GM18502 (cell line): Measurements from ENCODE around the gene ZNF365.
"Not testable (repeated sequence)": the region's sequence is repeated elsewhere in the genome, so short reads cannot be mapped to it uniquely, and the experiment has no call there.

Experiments
- ATAC-seq: cut with Tn5 transposase; IDR thresholded peaks from one replicate; pipeline ENCODE4 v1.9.1; 2021; ENCODE audit warnings: mild to moderate bottlenecking; ENCODE audit not compliant: unreplicated experiment, poor library complexity

The ZNF365 gene, protein sequence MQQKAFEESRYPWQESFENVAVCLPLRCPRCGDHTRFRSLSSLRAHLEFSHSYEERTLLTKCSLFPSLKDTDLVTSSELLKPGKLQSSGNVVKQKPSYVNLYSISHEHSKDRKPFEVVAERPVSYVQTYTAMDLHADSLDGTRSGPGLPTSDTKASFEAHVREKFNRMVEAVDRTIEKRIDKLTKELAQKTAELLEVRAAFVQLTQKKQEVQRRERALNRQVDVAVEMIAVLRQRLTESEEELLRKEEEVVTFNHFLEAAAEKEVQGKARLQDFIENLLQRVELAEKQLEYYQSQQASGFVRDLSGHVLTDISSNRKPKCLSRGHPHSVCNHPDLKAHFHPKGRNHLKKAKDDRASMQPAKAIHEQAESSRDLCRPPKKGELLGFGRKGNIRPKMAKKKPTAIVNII

DNA sequence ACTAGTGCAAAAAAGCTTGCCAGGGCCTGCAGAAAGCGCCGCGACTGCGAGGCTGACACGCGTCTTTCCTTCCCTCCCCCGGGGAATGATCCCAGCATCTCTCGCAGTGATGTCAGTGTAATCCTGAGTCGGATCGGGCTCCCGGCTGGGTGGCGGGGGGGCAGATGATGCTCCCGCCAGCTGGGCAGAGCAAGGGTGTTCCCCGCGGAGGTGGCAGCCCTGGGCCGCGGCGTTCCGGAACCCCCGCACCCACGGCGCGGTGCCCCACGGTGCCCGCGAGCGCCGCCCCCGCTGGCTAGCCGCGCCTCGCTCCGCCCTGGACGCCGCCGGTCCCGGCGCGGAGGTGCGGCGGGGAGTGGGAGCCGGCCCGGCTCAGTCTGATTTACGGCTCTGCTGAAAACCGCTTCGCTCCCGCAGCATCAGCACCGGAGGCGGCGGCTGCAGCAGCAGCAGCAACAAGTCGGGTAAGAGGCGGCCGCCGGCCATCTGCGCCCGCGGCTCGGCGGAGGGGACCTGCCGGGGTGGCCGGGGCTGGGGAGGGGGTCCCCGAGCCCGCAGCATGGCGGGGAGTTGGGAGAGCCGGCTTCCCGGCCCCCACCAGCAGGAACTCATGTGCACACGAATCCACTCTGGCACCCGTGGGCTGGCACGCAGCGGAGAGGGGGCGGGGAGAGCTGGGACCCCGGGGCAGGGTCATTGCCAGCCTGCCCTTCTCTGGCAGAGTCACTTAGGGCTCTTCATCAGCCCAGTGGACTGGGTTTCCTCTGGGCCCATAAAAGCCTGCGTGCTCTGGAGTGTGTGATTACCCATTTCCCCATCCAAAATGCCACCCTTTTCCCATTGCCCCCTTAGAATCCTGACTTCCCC is at the start of gene ZNF365:
ZNF365 (plus strand) TSS at position 375 of the 867 bp plus-strand sequence. CDS start 1,825 bp downstream, outside the sequence.
- no peak for ATAC-seq

DNA sequence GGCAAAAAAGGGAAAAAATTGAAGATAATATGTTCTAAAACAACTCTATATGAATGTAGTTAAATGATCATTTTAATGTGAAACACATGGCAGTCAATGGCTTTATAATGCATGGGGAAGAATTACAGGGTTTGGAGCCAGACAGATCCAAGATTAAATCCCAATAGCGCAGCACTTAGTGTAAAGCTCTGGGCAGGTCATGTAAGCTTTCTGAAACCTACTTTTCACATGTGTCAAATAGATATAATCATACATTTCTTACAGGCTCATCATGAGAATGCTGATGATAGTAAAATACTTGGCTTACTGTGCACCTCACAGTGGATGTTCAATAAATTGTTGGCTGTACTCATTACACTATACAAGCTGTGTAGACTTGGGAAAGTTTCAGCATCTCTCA is 48.0 kb upstream of the ZNF365 start:
- ATAC-seq: no peak

DNA sequence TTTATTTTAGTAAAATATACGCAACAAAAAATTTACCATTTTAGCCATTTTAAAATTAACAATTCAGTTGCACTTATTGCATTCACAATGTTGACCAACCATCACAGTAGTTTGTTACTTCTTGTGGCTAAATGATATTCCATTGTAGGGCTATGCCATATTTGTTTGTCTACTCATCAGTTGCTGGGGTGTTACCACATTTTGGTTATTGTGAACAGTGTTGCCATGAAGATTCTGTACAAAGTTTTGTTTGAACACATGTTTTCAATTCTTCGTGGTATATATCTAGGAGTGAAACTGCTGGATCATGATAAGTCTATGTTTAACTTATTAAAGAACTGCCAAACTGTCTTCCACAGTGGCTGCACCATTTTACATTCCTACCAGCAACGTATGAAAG is 46.3 kb upstream of the ZNF365 start:
- no peak for ATAC-seq

- ATAC-seq: no peak
Observed at GRCh38 chr10:62330213-62330612, 44.0 kb upstream of the ZNF365 start.

DNA sequence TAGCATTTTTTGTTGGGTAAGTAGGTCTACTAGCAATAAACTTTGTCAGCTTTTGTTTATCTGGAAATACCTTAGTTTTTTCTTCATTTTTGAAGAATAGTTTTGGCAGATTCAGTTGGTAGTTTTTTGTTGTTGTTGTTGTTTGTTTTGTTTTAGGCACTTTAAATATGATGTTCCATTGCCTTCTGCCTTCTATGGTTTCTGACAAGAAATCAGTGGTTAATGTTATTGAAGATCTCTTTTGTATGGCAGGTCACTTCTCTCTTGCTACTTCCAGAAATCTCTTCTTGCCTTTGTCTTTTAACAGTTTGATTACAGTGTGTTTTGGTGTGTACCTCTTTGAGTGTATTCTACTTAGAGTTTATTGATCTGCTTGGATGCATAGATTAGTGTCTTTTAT is 41.8 kb upstream of the ZNF365 start:
- no peak for ATAC-seq

GRCh38 chr10:62333135-62333889 is 40.9 kb upstream of the ZNF365 start:
- no peak for ATAC-seq

DNA sequence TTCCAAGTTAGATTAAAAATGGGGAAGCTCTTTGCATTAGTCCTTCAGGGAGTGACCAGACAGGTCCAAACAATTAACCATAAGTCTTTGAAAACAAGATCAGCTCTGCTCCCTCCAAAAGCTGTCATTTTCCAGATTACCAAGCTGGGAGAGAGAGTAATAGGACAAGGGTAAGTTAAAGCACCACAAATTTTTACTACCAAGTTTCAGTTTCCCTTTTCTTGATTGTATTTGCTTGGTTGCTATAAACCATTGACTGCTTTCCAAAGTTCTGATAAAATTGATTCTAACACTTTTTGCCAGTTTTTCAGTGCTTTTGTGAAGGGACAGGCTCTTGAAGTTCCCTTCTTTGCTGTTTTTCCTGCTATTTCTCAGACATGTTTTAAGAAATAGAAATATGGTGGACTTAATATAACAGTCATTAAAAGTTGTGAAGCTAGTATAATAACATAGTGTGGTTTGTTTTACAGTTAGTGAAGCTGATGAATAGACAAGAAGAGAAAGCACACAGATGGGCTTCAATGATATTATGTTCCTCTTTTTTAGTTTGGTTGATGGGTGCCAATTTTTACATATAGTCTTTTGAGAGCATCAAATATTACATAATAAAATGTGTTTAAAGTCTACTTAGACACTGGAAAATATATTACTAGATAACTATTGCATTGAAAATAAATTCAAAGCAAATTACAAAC is 40.0 kb upstream of the ZNF365 start:
- ATAC-seq: no peak

- no peak for ATAC-seq
Observed at GRCh38 chr10:62335326-62335725, 38.8 kb upstream of the ZNF365 start.

GRCh38 chr10:62336404-62336803 is 37.8 kb upstream of the ZNF365 start:
- ATAC-seq: no peak

- ATAC-seq: no peak
Observed at GRCh38 chr10:62341419-62341818, 32.8 kb upstream of the ZNF365 start.

DNA sequence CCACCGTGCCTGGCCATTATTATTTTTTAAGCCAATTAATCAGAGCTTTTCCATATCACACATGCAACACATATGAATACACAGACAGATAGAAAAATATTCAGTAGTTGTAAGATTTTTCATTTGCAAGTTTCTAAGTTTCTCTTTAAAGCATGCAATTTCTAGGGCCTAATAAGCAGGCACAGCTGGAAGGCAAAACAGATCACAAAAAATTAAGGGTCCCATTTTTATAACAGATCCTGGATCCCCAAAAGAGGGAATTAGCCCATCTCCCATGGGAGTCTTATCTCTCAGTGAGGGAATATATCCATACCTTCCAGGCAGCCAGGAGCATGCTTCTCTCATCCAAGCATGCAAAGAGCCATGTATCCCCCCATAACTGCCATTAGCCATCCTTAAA is 31.2 kb upstream of the ZNF365 start:
- ATAC-seq: no peak

GRCh38 chr10:62348029-62348428 is 26.1 kb upstream of the ZNF365 start:
- ATAC-seq: no peak

- ATAC-seq: no peak
Observed at GRCh38 chr10:62352356-62352970, 21.7 kb upstream of the ZNF365 start.

DNA sequence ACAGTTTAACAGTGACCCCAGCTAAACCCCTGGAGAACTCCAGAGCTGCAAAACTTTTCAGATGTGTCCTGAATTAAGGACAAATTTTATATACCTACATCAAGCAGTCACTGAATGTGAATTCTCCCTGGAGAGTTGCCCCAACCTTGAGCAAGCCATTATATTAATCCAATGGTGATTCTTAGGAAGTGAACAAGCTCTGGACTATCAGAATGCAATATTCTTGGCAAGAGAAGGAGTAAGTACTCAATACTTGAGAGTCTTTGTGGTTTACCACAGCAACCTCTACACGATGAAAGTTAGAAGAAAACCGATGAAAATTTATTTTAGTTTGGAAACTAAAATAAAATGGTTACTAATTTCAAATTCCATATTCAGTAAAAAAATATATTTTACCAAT is 19.3 kb upstream of the ZNF365 start:
- no peak for ATAC-seq

GRCh38 chr10:62356447-62356846 is 17.7 kb upstream of the ZNF365 start:
- no peak for ATAC-seq

- not testable (repeated sequence) for ATAC-seq
Observed at GRCh38 chr10:62358151-62358550, 16.0 kb upstream of the ZNF365 start.

- no peak for ATAC-seq
Observed at GRCh38 chr10:62373639-62373994, 552 bp upstream of the ZNF365 start.

- ATAC-seq: no peak
Observed at GRCh38 chr10:62374862-62375710, 917 bp downstream of the ZNF365 start.
